HCT116 (cell line): ENCODE data around the gene GMEB1. TPM values are rescaled to one million over a fixed set of nuclear protein-coding genes. Genes with fewer than 3 reads are reported as not detected.
"Not testable (repeated sequence)": the region's sequence is repeated elsewhere in the genome, so short reads cannot be mapped to it uniquely, and the experiment has no call there.

ENCODE experiments used
- ATAC-seq: fragments of 200-7000 bp; cut with Tn5 transposase; 2 replicates; pipeline ENCODE4 v1.9.1; 2020; ENCODE audit warnings: mild to moderate bottlenecking, moderate library complexity
- BruUV-seq: library from RNA; stranded (reverse); fragments of 400-500 nt; replicated peaks from 2 replicates; lab custom pipeline; 2021; lab: Mats Ljungman, UMichigan
- CTCF ChIA-PET: fragments of 300-600 bp; sonication (Branson Sonifier 250); formaldehyde crosslinking; loops from one replicate; lab custom pipeline; 2021; ENCODE audit warnings: antibody characterized with exemption; lab: Charles Lee
- POLR2A ChIA-PET: fragments of 300-600, 350-600 bp; sonication (Branson Sonifier 250); formaldehyde crosslinking; loops from one replicate; lab custom pipeline; 2021; ENCODE audit warnings: antibody characterized with exemption; lab: Charles Lee
- RAD21 ChIA-PET, 2 experiments: fragments of 300-600 bp; sonication (Branson Sonifier 250); formaldehyde crosslinking; loops; one replicate each; lab custom pipeline; 2023; ENCODE audit warnings: low total read pairs in 2 of 2; ENCODE audit not compliant: uncharacterized antibody in 2 of 2, unreplicated experiment in 2 of 2, low non-redundant PET in 1 of 2; lab: Charles Lee
- DNase-seq: peaks from one replicate; pipeline ENCODE4 v3.0.0-alpha.2; 2010; ENCODE audit warnings: low read depth, low spot score
- H2AFZ ChIP-seq: fragments of 200-600 bp; shearing (Covaris generic), sonication (generic); 2 replicates; pipeline ENCODE4 v1.6.1; 2017; ENCODE audit warnings: low read depth, mixed run types, mixed read lengths, antibody characterized with exemption, low read length; ENCODE audit not compliant: poor library complexity, severe bottlenecking
- H3K27ac ChIP-seq: 2 replicates; pipeline ENCODE4 v1.5.1; 2012; ENCODE audit warnings: low read depth, low read length
- H3K27me3 ChIP-seq: fragments of 200-600 bp; sonication (generic); 2 replicates; pipeline ENCODE4 v1.6.1; 2016; ENCODE audit warnings: mixed run types, low read length, mixed read lengths; ENCODE audit not compliant: insufficient read depth
- H3K36me3 ChIP-seq, 2 experiments: fragments of 200-500 bp in 1 of 2; fragments of 200-600 bp in 1 of 2; sonication (Bioruptor generic) in 1 of 2; sonication (generic) in 1 of 2; 2 replicates each; pipeline versions ENCODE4 v1.5.1 to v1.6.1; 2014 to 2016; ENCODE audit warnings: low read length in 2 of 2, inconsistent platforms in 1 of 2, mixed read lengths in 1 of 2, mixed run types in 1 of 2; ENCODE audit not compliant: insufficient read depth in 2 of 2, control insufficient read depth in 1 of 2
- H3K4me1 ChIP-seq, 2 experiments: fragments of 200-600 bp in 1 of 2; sonication (generic) in 1 of 2; 2 replicates each; pipeline versions ENCODE4 v1.5.1 to v1.6.1; 2012 to 2017; ENCODE audit warnings: low read length in 2 of 2, inconsistent platforms in 1 of 2, mild to moderate bottlenecking in 1 of 2, mixed read lengths in 1 of 2, mixed run types in 1 of 2, moderate library complexity in 1 of 2; ENCODE audit not compliant: insufficient read depth in 2 of 2, control insufficient read depth in 1 of 2
- H3K4me2 ChIP-seq: fragments of 200-600 bp; sonication (generic); 2 replicates; pipeline ENCODE4 v1.6.1; 2017; ENCODE audit warnings: mixed run types, low read length, mixed read lengths
- H3K4me3 ChIP-seq, 2 experiments: fragments of 200-600 bp in 1 of 2; sonication (generic) in 1 of 2; replicated peaks in 1 of 2; 2 replicates each; pipeline ENCODE4 v1.5.1; 2011 to 2016; ENCODE audit warnings: low read length in 2 of 2, control low read depth in 1 of 2, low read depth in 1 of 2, mild to moderate bottlenecking in 1 of 2, mixed read lengths in 1 of 2, mixed run types in 1 of 2
- H3K79me2 ChIP-seq: fragments of 200-600 bp; sonication (generic); 2 replicates; pipeline ENCODE4 v1.6.1; 2017; ENCODE audit warnings: mild to moderate bottlenecking, mixed run types, low read length, moderate library complexity, mixed read lengths; ENCODE audit not compliant: insufficient read depth
- H3K9ac ChIP-seq: fragments of 200-600 bp; sonication (generic); 2 replicates; pipeline ENCODE4 v1.6.1; 2016; ENCODE audit warnings: low read length, mixed read lengths
- H3K9me2 ChIP-seq: fragments of 200-600 bp; sonication (generic), shearing (Covaris generic); 2 replicates; pipeline ENCODE4 v1.6.1; 2017; ENCODE audit warnings: mixed run types, mild to moderate bottlenecking, moderate library complexity; ENCODE audit not compliant: insufficient read depth
- H3K9me3 ChIP-seq, 2 experiments: fragments of 200-500 bp in 1 of 2; fragments of 200-600 bp in 1 of 2; sonication (Bioruptor generic) in 1 of 2; sonication (generic) in 1 of 2; 2 replicates each; pipeline ENCODE4 v1.6.1; 2014 to 2017; ENCODE audit warnings: low read length in 2 of 2, mixed read lengths in 2 of 2, inconsistent platforms in 1 of 2, low read depth in 1 of 2, mild to moderate bottlenecking in 1 of 2, mixed run types in 1 of 2, moderate library complexity in 1 of 2; ENCODE audit not compliant: control insufficient read depth in 1 of 2, insufficient read depth in 1 of 2
- H4K20me1 ChIP-seq: fragments of 200-600 bp; sonication (generic), shearing (Covaris generic); 2 replicates; pipeline ENCODE4 v1.6.1; 2017; ENCODE audit warnings: mixed run types, mild to moderate bottlenecking, moderate library complexity; ENCODE audit not compliant: insufficient read depth
- CBX3 ChIP-seq: IDR thresholded peaks from 2 replicates; pipeline ENCODE4 v1.6.1; 2012; ENCODE audit warnings: low read depth
- CEBPB ChIP-seq: IDR thresholded peaks from 2 replicates; pipeline ENCODE4 v1.6.1; 2012; ENCODE audit warnings: low read depth
- EZH2 ChIP-seq: fragments of 200-600 bp; sonication (generic); IDR thresholded peaks from 2 replicates; pipeline ENCODE4 v1.6.1; 2017; ENCODE audit warnings: antibody characterized with exemption, mixed run types
- FOSL1 ChIP-seq: IDR thresholded peaks from 2 replicates; pipeline ENCODE4 v1.6.1; 2012; ENCODE audit warnings: low read depth
- MAX ChIP-seq: IDR thresholded peaks from 2 replicates; pipeline ENCODE4 v1.6.1; 2012
- POLR2A ChIP-seq: IDR thresholded peaks from 2 replicates; pipeline ENCODE4 v1.7.0; 2011; ENCODE audit warnings: borderline replicate concordance; ENCODE audit not compliant: insufficient read depth, insufficient read length; ENCODE audit errors: extremely low read depth
- POLR2AphosphoS5 ChIP-seq: IDR thresholded peaks from 2 replicates; pipeline ENCODE4 v1.6.1; 2011; ENCODE audit warnings: mild to moderate bottlenecking, low read depth, low read length, moderate library complexity
- SIN3A ChIP-seq: IDR thresholded peaks from 2 replicates; pipeline ENCODE4 v1.6.1; 2012; ENCODE audit warnings: low read depth
- SP1 ChIP-seq: IDR thresholded peaks from 2 replicates; pipeline ENCODE4 v1.6.1; 2012; ENCODE audit warnings: low read depth
- TCF7L2 ChIP-seq: IDR thresholded peaks from 2 replicates; pipeline ENCODE4 v1.7.0; 2011; ENCODE audit warnings: borderline replicate concordance, inconsistent platforms; ENCODE audit not compliant: insufficient read depth, insufficient read length; ENCODE audit errors: extremely low read depth
- YY1 ChIP-seq: IDR thresholded peaks from 2 replicates; pipeline ENCODE4 v1.6.1; 2011; ENCODE audit warnings: low read length, low read depth, moderate library complexity, mild to moderate bottlenecking; ENCODE audit not compliant: insufficient replicate concordance; ENCODE audit errors: extremely low read depth
- ZFX ChIP-seq: fragments of 450-650 bp; IDR thresholded peaks from 2 replicates; pipeline ENCODE4 v1.6.1; 2017
- ZNF274 ChIP-seq: fragments of 200-500 bp; sonication (Bioruptor generic); IDR thresholded peaks from 2 replicates; pipeline ENCODE4 v1.6.1; 2014; ENCODE audit warnings: mild to moderate bottlenecking, low read depth, low read length, inconsistent platforms
- intact Hi-C: fragments of 100-400 bp; cut with micrococcal nuclease; formaldehyde crosslinking; loops from 2 replicates; pipeline ENCODE4 v1.10.0; 2022
- total RNA-seq: library from RNA; stranded (reverse); gene quantifications from one replicate; pipeline ENCODE4 v1.2.1, GENCODE V29; 2021; ENCODE audit not compliant: unreplicated experiment
- TF ChIP-seq, protein P1 (sequence below), 3 experiments: fragments of 200-600 bp in 1 of 3; sonication (generic) in 1 of 3; IDR thresholded peaks in 2 of 3; conservative IDR thresholded peaks in 1 of 3; 2 replicates each; pipeline ENCODE4 v1.5.1; 2012 to 2017; ENCODE audit warnings: low read depth in 2 of 3, low read length in 2 of 3, antibody characterized with exemption in 1 of 3, borderline replicate concordance in 1 of 3, control low read depth in 1 of 3, mild to moderate bottlenecking in 1 of 3, mixed read lengths in 1 of 3, mixed run types in 1 of 3, moderate library complexity in 1 of 3; ENCODE audit not compliant: insufficient read depth in 1 of 3

Gene GMEB1
- total RNA-seq, 1 experiment from 2014 or later, result 19.8 TPM

GRCh38 chr1:28750771-28751294 is 82.2 kb downstream of the GMEB1 start:
- Histone ChIP-seq H4K20me1 (peaks cover 67% of the 10 kb centered on the region), H3K4me1 (peaks cover 24 to 34% of the 10 kb centered on the region in 2 experiments), H3K27ac (peak overlapping the region; percentile 8; the same call in 1 of the 2 replicates), H3K79me2 (peaks cover 100% of the 10 kb centered on the region), H3K36me3 (peaks cover 16 to 34% of the 10 kb centered on the region in 2 experiments; a peak in 2 of 4 replicates), H3K4me2 (peak overlapping the region; percentile 41; the same call in 1 of the 2 replicates)
- POLR2A ChIA-PET, H3K9ac ChIP-seq, intact Hi-C loops, H2AFZ ChIP-seq, H3K9me3 ChIP-seq, H3K27me3 ChIP-seq, H3K9me2 ChIP-seq, DNase-seq, BruUV-seq, H3K4me3 ChIP-seq: not testable (repeated sequence)
- ChIA-PET RAD21 (interaction anchor here in 1 of 2 experiments (0.5 kb wide), 1 partner anchor 14 kb away, joined by 4 read pairs; the partner anchor contains the start of gene YTHDF2), CTCF (interaction anchor here (1.0 to 1.6 kb wide), 3 partner anchors 14 to 125 kb away, joined by 3 to 5 read pairs (median 4); partner anchors contain the start of gene YTHDF2)
- ATAC-seq, result peak; percentile 38; the same call in 1 of the 2 replicates

GRCh38 chr1:28751315-28752060 is 82.9 kb downstream of the GMEB1 start:
- ChIA-PET CTCF (interaction anchor here (1.6 kb wide), 1 partner anchor 15 kb away, joined by 4 read pairs; the partner anchor contains the start of gene YTHDF2), RAD21 (interaction anchor here in 1 of 2 experiments (0.5 kb wide), 1 partner anchor 15 kb away, joined by 4 read pairs; the partner anchor contains the start of gene YTHDF2), POLR2A (interaction anchor here (1.0 to 1.4 kb wide), 2 partner anchors 11 to 103 kb away, joined by 3 to 6 read pairs; partner anchors contain the start of gene RNU11)
- Histone ChIP-seq H4K20me1 (peaks cover 67% of the 10 kb centered on the region), H3K79me2 (peaks cover 100% of the 10 kb centered on the region), H3K4me2 (peak overlapping the region; percentile 41; the same call in 1 of the 2 replicates), H3K27me3 (no peaks in the 10 kb centered on the region), H3K4me1 (peaks cover 24 to 34% of the 10 kb centered on the region in 2 experiments), H3K36me3 (peaks cover 19 to 31% of the 10 kb centered on the region in 2 experiments; a peak in 3 of 4 replicates), H2AFZ (no peak overlapping the region), H3K9ac (no peak overlapping the region), H3K9me3 (no peaks in the 10 kb centered on the region), H3K4me3 (no peak overlapping the region), H3K9me2 (no peaks in the 10 kb centered on the region), H3K27ac (no peak overlapping the region; the same call in 1 of the 2 replicates)
- TSS peak; percentile 2 for BruUV-seq
- DNase-seq (no peak), ATAC-seq (peak; percentile 21; the same call in 1 of the 2 replicates)
- intact Hi-C loops, result no loop called here
- TF ChIP-seq CBX3 (no peak), SP1 (no peak), MAX (no peak), POLR2AphosphoS5 (no peak), CEBPB (no peak), POLR2A (no peak), EZH2 (no peak), ZNF274 (no peak), FOSL1 (no peak), ZFX (no peak), YY1 (no peak), SIN3A (no peak), TCF7L2 (no peak)
- TF ChIP-seq, protein P1, sequence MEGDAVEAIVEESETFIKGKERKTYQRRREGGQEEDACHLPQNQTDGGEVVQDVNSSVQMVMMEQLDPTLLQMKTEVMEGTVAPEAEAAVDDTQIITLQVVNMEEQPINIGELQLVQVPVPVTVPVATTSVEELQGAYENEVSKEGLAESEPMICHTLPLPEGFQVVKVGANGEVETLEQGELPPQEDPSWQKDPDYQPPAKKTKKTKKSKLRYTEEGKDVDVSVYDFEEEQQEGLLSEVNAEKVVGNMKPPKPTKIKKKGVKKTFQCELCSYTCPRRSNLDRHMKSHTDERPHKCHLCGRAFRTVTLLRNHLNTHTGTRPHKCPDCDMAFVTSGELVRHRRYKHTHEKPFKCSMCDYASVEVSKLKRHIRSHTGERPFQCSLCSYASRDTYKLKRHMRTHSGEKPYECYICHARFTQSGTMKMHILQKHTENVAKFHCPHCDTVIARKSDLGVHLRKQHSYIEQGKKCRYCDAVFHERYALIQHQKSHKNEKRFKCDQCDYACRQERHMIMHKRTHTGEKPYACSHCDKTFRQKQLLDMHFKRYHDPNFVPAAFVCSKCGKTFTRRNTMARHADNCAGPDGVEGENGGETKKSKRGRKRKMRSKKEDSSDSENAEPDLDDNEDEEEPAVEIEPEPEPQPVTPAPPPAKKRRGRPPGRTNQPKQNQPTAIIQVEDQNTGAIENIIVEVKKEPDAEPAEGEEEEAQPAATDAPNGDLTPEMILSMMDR (IDR thresholded peaks at IDR 0.05 in 2 of 3, conservative IDR thresholded peaks at IDR 0.05 in 1 of 3; ENCODE audit: borderline replicate concordance in 1 of 3, insufficient read depth in 1 of 3, low read depth in 2 of 3, low read length in 2 of 3), result no peak
